Liver (tissue), 3 donors: ENCODE results near the gene KRTAP12-1.

Experiments
- EGR1 ChIP-seq, 2 donors: IDR thresholded peaks; 2 replicates each; pipeline ENCODE4 v1.6.1; 2016 to 2018; ENCODE audit warnings: antibody characterized with exemption in 2 of 2, low read depth in 2 of 2
- FOXA1 ChIP-seq: IDR thresholded peaks from 2 replicates; pipeline ENCODE4 v1.6.1; 2016; ENCODE audit warnings: antibody characterized with exemption
- GABPA ChIP-seq, 2 donors: IDR thresholded peaks in 1 of 2; conservative IDR thresholded peaks in 1 of 2; 2 replicates each; pipeline ENCODE4 v1.6.1; 2016; ENCODE audit warnings: antibody characterized with exemption in 2 of 2, mild to moderate bottlenecking in 1 of 2, moderate library complexity in 1 of 2
- HNF4A ChIP-seq, 2 donors: conservative IDR thresholded peaks; 2 replicates each; pipeline ENCODE4 v1.6.1; 2016; ENCODE audit warnings: antibody characterized with exemption in 2 of 2, mild to moderate bottlenecking in 2 of 2
- HNF4G ChIP-seq: IDR thresholded peaks from 2 replicates; pipeline ENCODE4 v1.6.1; 2016; ENCODE audit warnings: antibody characterized with exemption
- JUND ChIP-seq, 2 donors: IDR thresholded peaks; 2 replicates each; pipeline ENCODE4 v1.6.1; 2016; ENCODE audit warnings: antibody characterized with exemption in 2 of 2
- RAD21 ChIP-seq, 2 donors: IDR thresholded peaks; 2 replicates each; pipeline ENCODE4 v1.6.1; 2016; ENCODE audit warnings: antibody characterized with exemption in 2 of 2, mild to moderate bottlenecking in 2 of 2
- RXRA ChIP-seq, 2 donors: IDR thresholded peaks; 2 replicates each; pipeline ENCODE4 v1.6.1; 2017 to 2018; ENCODE audit warnings: antibody characterized with exemption in 2 of 2, mild to moderate bottlenecking in 1 of 2
- SP1 ChIP-seq: IDR thresholded peaks from 2 replicates; pipeline ENCODE4 v1.6.1; 2018; ENCODE audit warnings: antibody characterized with exemption, mild to moderate bottlenecking
- TAF1 ChIP-seq: conservative IDR thresholded peaks from 2 replicates; pipeline ENCODE4 v1.6.1; 2016; ENCODE audit warnings: antibody characterized with exemption, mild to moderate bottlenecking
- YY1 ChIP-seq: IDR thresholded peaks from 2 replicates; pipeline ENCODE4 v1.6.1; 2016; ENCODE audit warnings: antibody characterized with exemption, mild to moderate bottlenecking
- TF ChIP-seq, protein P1 (sequence below): fragments of 150-350 bp; IDR thresholded peaks from 2 replicates; pipeline ENCODE4 v1.5.1; 2017; ENCODE audit warnings: improper control_type of control experiment, low read depth, low read length; ENCODE audit not compliant: missing input control
- TF ChIP-seq, protein P2 (sequence below): IDR thresholded peaks from 2 replicates; pipeline ENCODE4 v1.6.1; 2016; ENCODE audit warnings: antibody characterized with exemption
- TF ChIP-seq, protein P3 (sequence below): IDR thresholded peaks from 2 replicates; pipeline ENCODE4 v1.6.1; 2016; ENCODE audit warnings: antibody characterized with exemption
- donor health status: healthy.
- donor health status: healthy.

DNA sequence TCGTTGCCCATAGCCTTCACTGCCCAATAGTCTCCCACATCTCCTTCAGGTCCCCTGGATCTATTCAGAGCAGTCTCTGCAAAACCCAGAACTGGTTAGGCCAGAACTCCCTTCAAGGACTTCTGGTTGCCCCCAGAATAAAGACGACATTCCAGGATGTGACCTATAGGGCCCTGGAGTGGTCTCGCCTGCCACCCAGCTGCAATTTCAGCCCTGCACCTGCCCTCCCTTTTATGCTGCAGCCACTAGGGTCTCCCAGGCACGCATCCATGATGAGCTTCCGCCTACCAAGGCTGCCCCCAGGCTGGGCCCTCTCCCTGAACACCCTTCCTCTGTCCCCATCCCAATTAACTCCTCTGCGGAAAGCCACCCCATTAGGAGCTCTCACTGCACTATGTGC, 36.6 kb upstream of the KRTAP12-1 start:
- TF ChIP-seq SP1 (no peak), YY1 (no peak), GABPA (IDR thresholded peaks at IDR 0.05 in 1 of 2, conservative IDR thresholded peaks at IDR 0.05 in 1 of 2) (no peak), HNF4A (conservative IDR thresholded peaks at IDR 0.05) (no peak), JUND (IDR thresholded peaks at IDR 0.05) (no peak), EGR1 (IDR thresholded peaks at IDR 0.05; ENCODE audit: low read depth in 2 of 2) (no peak), RAD21 (IDR thresholded peaks at IDR 0.05) (no peak), TAF1 (no peak), HNF4G (no peak), FOXA1 (no peak), RXRA (IDR thresholded peaks at IDR 0.05) (no peak)
- TF ChIP-seq, protein P1, sequence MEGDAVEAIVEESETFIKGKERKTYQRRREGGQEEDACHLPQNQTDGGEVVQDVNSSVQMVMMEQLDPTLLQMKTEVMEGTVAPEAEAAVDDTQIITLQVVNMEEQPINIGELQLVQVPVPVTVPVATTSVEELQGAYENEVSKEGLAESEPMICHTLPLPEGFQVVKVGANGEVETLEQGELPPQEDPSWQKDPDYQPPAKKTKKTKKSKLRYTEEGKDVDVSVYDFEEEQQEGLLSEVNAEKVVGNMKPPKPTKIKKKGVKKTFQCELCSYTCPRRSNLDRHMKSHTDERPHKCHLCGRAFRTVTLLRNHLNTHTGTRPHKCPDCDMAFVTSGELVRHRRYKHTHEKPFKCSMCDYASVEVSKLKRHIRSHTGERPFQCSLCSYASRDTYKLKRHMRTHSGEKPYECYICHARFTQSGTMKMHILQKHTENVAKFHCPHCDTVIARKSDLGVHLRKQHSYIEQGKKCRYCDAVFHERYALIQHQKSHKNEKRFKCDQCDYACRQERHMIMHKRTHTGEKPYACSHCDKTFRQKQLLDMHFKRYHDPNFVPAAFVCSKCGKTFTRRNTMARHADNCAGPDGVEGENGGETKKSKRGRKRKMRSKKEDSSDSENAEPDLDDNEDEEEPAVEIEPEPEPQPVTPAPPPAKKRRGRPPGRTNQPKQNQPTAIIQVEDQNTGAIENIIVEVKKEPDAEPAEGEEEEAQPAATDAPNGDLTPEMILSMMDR, result no peak
- TF ChIP-seq, protein P2, sequence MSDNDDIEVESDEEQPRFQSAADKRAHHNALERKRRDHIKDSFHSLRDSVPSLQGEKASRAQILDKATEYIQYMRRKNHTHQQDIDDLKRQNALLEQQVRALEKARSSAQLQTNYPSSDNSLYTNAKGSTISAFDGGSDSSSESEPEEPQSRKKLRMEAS, result no peak
- TF ChIP-seq, protein P3, sequence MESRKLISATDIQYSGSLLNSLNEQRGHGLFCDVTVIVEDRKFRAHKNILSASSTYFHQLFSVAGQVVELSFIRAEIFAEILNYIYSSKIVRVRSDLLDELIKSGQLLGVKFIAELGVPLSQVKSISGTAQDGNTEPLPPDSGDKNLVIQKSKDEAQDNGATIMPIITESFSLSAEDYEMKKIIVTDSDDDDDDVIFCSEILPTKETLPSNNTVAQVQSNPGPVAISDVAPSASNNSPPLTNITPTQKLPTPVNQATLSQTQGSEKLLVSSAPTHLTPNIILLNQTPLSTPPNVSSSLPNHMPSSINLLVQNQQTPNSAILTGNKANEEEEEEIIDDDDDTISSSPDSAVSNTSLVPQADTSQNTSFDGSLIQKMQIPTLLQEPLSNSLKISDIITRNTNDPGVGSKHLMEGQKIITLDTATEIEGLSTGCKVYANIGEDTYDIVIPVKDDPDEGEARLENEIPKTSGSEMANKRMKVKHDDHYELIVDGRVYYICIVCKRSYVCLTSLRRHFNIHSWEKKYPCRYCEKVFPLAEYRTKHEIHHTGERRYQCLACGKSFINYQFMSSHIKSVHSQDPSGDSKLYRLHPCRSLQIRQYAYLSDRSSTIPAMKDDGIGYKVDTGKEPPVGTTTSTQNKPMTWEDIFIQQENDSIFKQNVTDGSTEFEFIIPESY, result no peak
